GM12878 (cell line): ENCODE results near the gene CTNS. TPM values are rescaled to one million over a fixed set of nuclear protein-coding genes. Genes with fewer than 3 reads are reported as not detected.

Experiments
- ATAC-seq: fragments of 200-7000 bp; cut with Tn5 transposase; 3 replicates; pipeline ENCODE4 v1.9.1; 2020; ENCODE audit warnings: mild to moderate bottlenecking, moderate library complexity
- BruUV-seq: library from RNA; stranded (reverse); fragments of 400-500 nt; replicated peaks from 2 replicates; lab custom pipeline; 2021; lab: Mats Ljungman, UMichigan
- CTCF ChIA-PET: fragments of 300-600 bp; sonication (Branson Sonifier 250); formaldehyde crosslinking; extraction: SDS; loops from one replicate; lab custom pipeline; 2021; ENCODE audit warnings: inconsistent platforms; lab: Yijun Ruan, JAX
- POLR2A ChIA-PET: fragments of 350-600 bp; formaldehyde crosslinking; extraction: SDS; loops from one replicate; lab custom pipeline; 2021; ENCODE audit warnings: inconsistent platforms; lab: Charles Lee
- RAD21 ChIA-PET: fragments of 300-600 bp; sonication (Branson Sonifier 250); formaldehyde crosslinking; loops from one replicate; lab custom pipeline; 2023; ENCODE audit warnings: antibody characterized with exemption; ENCODE audit not compliant: unreplicated experiment; lab: Charles Lee
- SMC1A ChIA-PET: fragments of 300-600 bp; sonication (Branson Sonifier 250); formaldehyde crosslinking; loops from one replicate; lab custom pipeline; 2023; ENCODE audit not compliant: unreplicated experiment, uncharacterized antibody; lab: Charles Lee
- DNase-seq: peaks from one replicate; pipeline ENCODE4 v3.0.0-alpha.2; 2011; ENCODE audit warnings: low read depth, low spot score
- FAIRE-seq: peaks from 3 replicates; lab custom pipeline; 2011; peaks lifted over from hg19 to GRCh38; lab: Jason Lieb, UNC
- H2AFZ ChIP-seq: 2 replicates; pipeline ENCODE4 v1.6.0; 2011; ENCODE audit warnings: low read depth, low read length, control low read depth; ENCODE audit not compliant: control insufficient read depth
- H3K27ac ChIP-seq: 2 replicates; pipeline ENCODE4 v1.5.1; 2011; ENCODE audit warnings: control low read depth; ENCODE audit not compliant: control insufficient read depth, insufficient read depth
- H3K27me3 ChIP-seq, 2 experiments: replicated peaks in 1 of 2; 2 replicates each; pipeline versions ENCODE4 v1.6.0 to v1.6.1; 2011; ENCODE audit warnings: low read length in 1 of 2; ENCODE audit not compliant: control insufficient read depth in 2 of 2, insufficient read depth in 2 of 2
- H3K36me3 ChIP-seq, 2 experiments: 2 replicates each; pipeline ENCODE4 v1.5.1; 2011; ENCODE audit warnings: low read length in 1 of 2; ENCODE audit not compliant: control insufficient read depth in 2 of 2, insufficient read depth in 2 of 2
- H3K4me1 ChIP-seq: 2 replicates; pipeline ENCODE4 v1.6.1; 2011; ENCODE audit warnings: mild to moderate bottlenecking, low read length, moderate library complexity, mixed read lengths; ENCODE audit not compliant: control insufficient read depth, insufficient read depth
- H3K4me2 ChIP-seq: 2 replicates; pipeline ENCODE4 v1.6.0; 2011; ENCODE audit warnings: control low read depth; ENCODE audit not compliant: control insufficient read depth, insufficient read depth
- H3K4me3 ChIP-seq: fragments of 200-600 bp; sonication (generic); 2 replicates; pipeline ENCODE4 v1.5.1; 2016
- H3K79me2 ChIP-seq: 2 replicates; pipeline ENCODE4 v1.6.0; 2011; ENCODE audit warnings: low read length; ENCODE audit not compliant: control insufficient read depth, insufficient read depth
- H3K9ac ChIP-seq: 2 replicates; pipeline ENCODE4 v1.8.0; 2011; ENCODE audit warnings: low read length, control low read depth, mixed read lengths; ENCODE audit not compliant: control insufficient read depth, insufficient read depth
- H3K9me3 ChIP-seq: replicated peaks from 3 replicates; pipeline ENCODE4 v1.5.1; 2011; ENCODE audit warnings: mild to moderate bottlenecking, low read length; ENCODE audit not compliant: control insufficient read depth, insufficient read depth
- H4K20me1 ChIP-seq: 2 replicates; pipeline ENCODE4 v1.6.0; 2011; ENCODE audit not compliant: control insufficient read depth, insufficient read depth
- ASH2L ChIP-seq: fragments of 300-600, 200-600 bp; sonication (generic); IDR thresholded peaks from 2 replicates; pipeline ENCODE4 v1.6.1; 2017; ENCODE audit warnings: low read depth, mild to moderate bottlenecking, borderline replicate concordance
- BRCA1 ChIP-seq: IDR thresholded peaks from 2 replicates; pipeline ENCODE4 v1.6.1; 2011; ENCODE audit warnings: low read depth, low read length, improper control_type of control experiment
- CEBPB ChIP-seq, 2 experiments: fragments of 150-350 bp in 1 of 2; IDR thresholded peaks; 2 replicates each; pipeline ENCODE4 v1.6.1; 2012 to 2014; ENCODE audit warnings: low read depth in 2 of 2, low read length in 2 of 2, borderline replicate concordance in 1 of 2, inconsistent platforms in 1 of 2
- E2F8 ChIP-seq: fragments of 450-650 bp; IDR thresholded peaks from 2 replicates; pipeline ENCODE4 v1.6.1; 2018; ENCODE audit warnings: mild to moderate bottlenecking, low read depth, moderate library complexity; ENCODE audit not compliant: partially characterized antibody
- ELK1 ChIP-seq: IDR thresholded peaks from 2 replicates; pipeline ENCODE4 v1.6.1; 2012; ENCODE audit warnings: low read depth, low read length, improper control_type of control experiment
- ETV6 ChIP-seq, 2 experiments: fragments of 450-650 bp in 1 of 2; IDR thresholded peaks in 1 of 2; conservative IDR thresholded peaks in 1 of 2; 2 replicates each; pipeline ENCODE4 v1.6.1; 2014; ENCODE audit warnings: antibody characterized with exemption in 1 of 2, borderline replicate concordance in 1 of 2, low read depth in 1 of 2, mild to moderate bottlenecking in 1 of 2, moderate library complexity in 1 of 2
- FOXK2 ChIP-seq: fragments of 450-650 bp; IDR thresholded peaks from 2 replicates; pipeline ENCODE4 v1.6.1; 2017; ENCODE audit warnings: mild to moderate bottlenecking, moderate library complexity
- NFYB ChIP-seq: IDR thresholded peaks from 2 replicates; pipeline ENCODE4 v1.6.1; 2011; ENCODE audit warnings: low read depth, mild to moderate bottlenecking, low read length, improper control_type of control experiment, moderate library complexity; ENCODE audit not compliant: insufficient read depth
- NR2F1 ChIP-seq: fragments of 450-650 bp; conservative IDR thresholded peaks from 2 replicates; pipeline ENCODE4 v1.6.1; 2017; ENCODE audit warnings: mild to moderate bottlenecking
- POU2F2 ChIP-seq: IDR thresholded peaks from 3 replicates; pipeline ENCODE4 v1.6.1; 2011; ENCODE audit warnings: low read depth, mild to moderate bottlenecking, low read length, borderline replicate concordance
- SRF ChIP-seq, 2 experiments: IDR thresholded peaks; 2 replicates each; pipeline ENCODE4 v1.6.1; 2011; ENCODE audit warnings: low read depth in 2 of 2, low read length in 2 of 2, mild to moderate bottlenecking in 1 of 2, moderate library complexity in 1 of 2
- SUZ12 ChIP-seq: fragments of 200-600 bp; sonication (generic); IDR thresholded peaks from one replicate; pipeline ENCODE4 v1.6.1; 2018; ENCODE audit warnings: antibody characterized with exemption, mild to moderate bottlenecking; ENCODE audit not compliant: unreplicated experiment
- ZBED1 ChIP-seq: IDR thresholded peaks from 2 replicates; pipeline ENCODE4 v1.6.1; 2016; ENCODE audit warnings: borderline replicate concordance
- ZBTB4 ChIP-seq: fragments of 450-650 bp; formaldehyde crosslinking; IDR thresholded peaks from 2 replicates; pipeline ENCODE4 v1.4.0; 2022; ENCODE audit warnings: mild to moderate bottlenecking, moderate library complexity
- ZNF207 ChIP-seq: fragments of 450-650 bp; IDR thresholded peaks from 2 replicates; pipeline ENCODE4 v1.6.1; 2014; ENCODE audit warnings: antibody characterized with exemption, mild to moderate bottlenecking, borderline replicate concordance
- ZNF217 ChIP-seq: fragments of 450-650 bp; IDR thresholded peaks from 2 replicates; pipeline ENCODE4 v1.6.1; 2017; ENCODE audit warnings: antibody characterized with exemption, mild to moderate bottlenecking
- ZZZ3 ChIP-seq: IDR thresholded peaks from 2 replicates; pipeline ENCODE4 v1.6.1; 2011; ENCODE audit warnings: low read depth; ENCODE audit not compliant: control insufficient read depth, insufficient read length
- WGBS: methylation state at CpG from one replicate; pipeline ENCODE4 v1.1.6; 2016; ENCODE audit warnings: low lambda C conversion rate; ENCODE audit not compliant: insufficient replicate concordance, insufficient coverage; ENCODE audit errors: missing lambda C conversion rate; 5-methylcytosine and 5-hydroxymethylcytosine counted together
- in situ Hi-C: fragments of 300-500 bp; cut with MboI; formaldehyde crosslinking; loops from 9 replicates; pipeline ENCODE4 v1.14.3; 2018; ENCODE audit warnings: mixed read lengths
- intact Hi-C: fragments of 100-400 bp; cut with micrococcal nuclease; formaldehyde crosslinking; loops from one replicate; pipeline ENCODE4 v1.14.2; 2022; ENCODE audit not compliant: unreplicated experiment
- polyA plus RNA-seq, 11 experiments: library from polyadenylated mRNA; depleted of rRNA in 4 of 11; unstranded in 6 of 11; stranded (reverse) in 5 of 11; fragments of >200 nt; fragmentation: Nextera tagmentation in 4 of 11; fragmentation: Illumina TruSeq in 1 of 11; extraction: Ambion mirVana in 4 of 11; extraction: Trizol in 1 of 11; gene quantifications; 1 replicate in 1 of 11; 2 replicates in 10 of 11; pipeline versions ENCODE4 v1.2.1 to v1.2.3, GENCODE V29; 2011 to 2016; ENCODE audit warnings: inconsistent platforms in 2 of 11, missing spikeins in 2 of 11, low read depth in 1 of 11
- total RNA-seq, 4 experiments: library from RNA; depleted of rRNA in 3 of 4; stranded (reverse); fragments of >200 nt in 3 of 4; fragmentation: Illumina TruSeq in 1 of 4; extraction: Trizol in 1 of 4; gene quantifications; 2 replicates each; pipeline versions ENCODE4 v1.2.1 to v1.2.3, GENCODE V29; 2013 to 2021

Gene CTNS
- total and polyA plus RNA-seq, 10 of the 15 experiments (the other 5 are each of a cell fraction or from before 2014, with no cell fraction given): 0.92 to 10.7 (median 6.4) TPM

- ChIA-PET RAD21 (interaction anchor here (1.3 to 2.5 kb wide), 4 partner anchors 14 to 35 kb away, joined by 3 to 23 read pairs (median 9); no protein-coding TSS in a partner anchor), POLR2A (interaction anchor here (1.0 to 2.3 kb wide), 4 partner anchors 10 to 30 kb away, joined by 3 to 8 read pairs (median 4); no protein-coding TSS in a partner anchor), CTCF (interaction anchor here (0.6 to 1.3 kb wide), 4 partner anchors 26 to 130 kb away, joined by 3 to 4 read pairs (median 4); no protein-coding TSS in a partner anchor), SMC1A (interaction anchor here (1.7 to 3.4 kb wide), 2 partner anchors 13 to 30 kb away, joined by 4 to 17 read pairs; no protein-coding TSS in a partner anchor)
- H2AFZ ChIP-seq: no peak overlapping the region
- WGBS: 61% methylated on average over 11 of the region's 12 CpGs
- H3K27ac ChIP-seq: no peak overlapping the region
- peaks cover 32% of the 10 kb centered on the region for H3K4me1 ChIP-seq
- H4K20me1 ChIP-seq: no peaks in the 10 kb centered on the region
- in situ Hi-C loops: no loop called here
- DNase-seq (no peak), FAIRE-seq (no peak), ATAC-seq (no peak)
- no peak overlapping the region for H3K9ac ChIP-seq
- peaks cover 14% of the 10 kb centered on the region; the same call in 2 of the 3 replicates for H3K9me3 ChIP-seq
- intact Hi-C loops: no loop called here
- H3K4me3 ChIP-seq: no peak overlapping the region
- no peaks in the 10 kb centered on the region for H3K27me3 ChIP-seq
- BruUV-seq: no TSS peak
- H3K79me2 ChIP-seq: peaks cover 13% of the 10 kb centered on the region
- no peak overlapping the region; the same call in 1 of the 2 replicates for H3K4me2 ChIP-seq
- no peaks in the 10 kb centered on the region for H3K36me3 ChIP-seq
- no peak for TF ChIP-seq ZBTB4
- TF ChIP-seq NFYB: no peak
- no peak for TF ChIP-seq ETV6 (conservative IDR thresholded peaks at IDR 0.05 in 1 of 2, IDR thresholded peaks at IDR 0.05 in 1 of 2; ENCODE audit: borderline replicate concordance in 1 of 2, low read depth in 1 of 2)
- no peak for TF ChIP-seq NR2F1
- no peak for TF ChIP-seq ZZZ3
- no peak for TF ChIP-seq SUZ12
- TF ChIP-seq FOXK2: no peak
- TF ChIP-seq SRF (IDR thresholded peaks at IDR 0.05; ENCODE audit: low read depth in 2 of 2, low read length in 2 of 2): no peak
- no peak for TF ChIP-seq POU2F2
- TF ChIP-seq ZBED1: no peak
- no peak for TF ChIP-seq ZNF217
- TF ChIP-seq CEBPB (IDR thresholded peaks at IDR 0.05; ENCODE audit: borderline replicate concordance in 1 of 2, low read depth in 2 of 2, low read length in 2 of 2): no peak
- TF ChIP-seq E2F8: no peak
- TF ChIP-seq BRCA1: no peak
- TF ChIP-seq ASH2L: no peak
- no peak for TF ChIP-seq ELK1
- no peak for TF ChIP-seq ZNF207
- TF ChIP-seq, all 136 proteins: peak for 0
These were observed 60.5 kb downstream of the CTNS start for GRCh38 chr17:3697103-3697476.
